ENCODE data around the gene HSD17B3.
A peak's percentile ranks its signal among the peaks of the same experiment; 100 is the strongest.

GRCh38 chr9:96219026-96219899, 82.7 kb downstream of the HSD17B3 start:
- TF ChIP-seq CTCF (IDR thresholded peaks at IDR 0.05), result peak; percentile 86
- no peak for TF ChIP-seq ZFX (IDR thresholded peaks at IDR 0.05; ENCODE audit: borderline replicate concordance)

Data from 22Rv1 (cell line).